NCI-H146 treated with DMSO at 0.1 percent for 48 hours (cell line): Measurements from ENCODE around the gene DAP.
"Not testable (repeated sequence)": the region's sequence is repeated elsewhere in the genome, so short reads cannot be mapped to it uniquely, and the experiment has no call there.

Experiments used
- DNase-seq: peaks from one replicate; lab custom pipeline; 2025; ENCODE audit not compliant: unreplicated experiment; lab: John Stamatoyannopoulos, UW

The DAP gene

DNA sequence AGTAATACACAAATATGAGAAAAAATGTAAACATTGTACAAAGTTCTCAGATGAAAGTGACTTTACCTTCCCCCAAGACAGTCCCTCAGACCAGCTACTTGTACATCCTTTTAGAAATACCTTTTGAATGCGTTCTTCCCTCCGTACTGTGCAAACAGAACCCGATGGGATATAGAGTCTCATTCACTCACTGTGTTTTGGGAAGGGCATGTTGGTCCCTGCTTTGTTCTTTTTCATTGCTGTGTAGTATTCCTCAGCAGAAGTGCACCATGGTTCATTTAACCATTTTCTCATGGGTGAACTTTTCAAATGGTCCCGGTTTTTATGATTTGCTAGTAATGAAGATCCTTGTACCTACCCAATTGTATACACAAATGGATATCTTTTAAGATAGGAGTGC, 102.8 kb downstream of the DAP start:
- DNase-seq, result no peak

GRCh38 chr5:10655972-10656830, 104.8 kb downstream of the DAP start:
- DNase-seq, result no peak

DNA sequence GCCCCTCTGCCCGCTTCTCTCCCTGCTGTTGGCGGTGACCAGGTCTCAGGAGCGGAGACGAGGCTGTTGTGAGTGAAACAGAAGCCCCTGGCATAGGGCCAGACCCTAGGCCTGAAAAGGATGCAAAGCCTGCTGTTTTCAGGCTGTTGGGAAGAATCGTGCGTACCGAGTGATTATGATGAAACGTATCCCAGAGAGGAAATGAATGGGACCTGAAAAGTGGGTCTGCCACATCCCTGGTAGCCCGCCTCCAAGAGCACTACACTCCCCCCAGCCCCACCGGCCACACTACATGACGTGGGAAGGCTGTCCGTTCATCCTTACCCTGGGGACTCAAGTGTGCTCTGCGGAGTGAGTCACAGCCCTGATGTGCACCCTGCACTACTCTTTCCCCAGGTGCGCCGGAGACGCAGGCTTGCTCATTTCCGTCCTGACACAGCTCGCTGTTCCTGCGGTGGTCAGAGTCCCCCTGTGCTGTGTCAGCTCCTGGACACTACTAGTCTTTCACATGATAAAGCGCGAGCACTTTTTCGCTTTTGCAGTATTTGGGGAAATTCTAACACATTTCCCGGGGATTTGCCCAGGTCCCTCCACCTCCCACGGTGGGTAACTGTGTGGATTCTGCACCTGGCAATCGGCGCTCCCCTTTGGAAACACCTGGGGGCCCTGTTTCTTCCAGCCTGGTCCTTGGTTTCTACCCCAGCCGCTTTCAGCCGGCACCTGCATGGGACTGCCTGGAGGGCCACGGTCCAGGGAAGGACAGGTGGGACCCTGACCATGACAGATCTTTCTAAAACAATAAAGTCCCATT, 105.7 kb downstream of the DAP start:
- DNase-seq, result no peak

GRCh38 chr5:10654566-10654965, 106.5 kb downstream of the DAP start:
- no peak for DNase-seq

DNA sequence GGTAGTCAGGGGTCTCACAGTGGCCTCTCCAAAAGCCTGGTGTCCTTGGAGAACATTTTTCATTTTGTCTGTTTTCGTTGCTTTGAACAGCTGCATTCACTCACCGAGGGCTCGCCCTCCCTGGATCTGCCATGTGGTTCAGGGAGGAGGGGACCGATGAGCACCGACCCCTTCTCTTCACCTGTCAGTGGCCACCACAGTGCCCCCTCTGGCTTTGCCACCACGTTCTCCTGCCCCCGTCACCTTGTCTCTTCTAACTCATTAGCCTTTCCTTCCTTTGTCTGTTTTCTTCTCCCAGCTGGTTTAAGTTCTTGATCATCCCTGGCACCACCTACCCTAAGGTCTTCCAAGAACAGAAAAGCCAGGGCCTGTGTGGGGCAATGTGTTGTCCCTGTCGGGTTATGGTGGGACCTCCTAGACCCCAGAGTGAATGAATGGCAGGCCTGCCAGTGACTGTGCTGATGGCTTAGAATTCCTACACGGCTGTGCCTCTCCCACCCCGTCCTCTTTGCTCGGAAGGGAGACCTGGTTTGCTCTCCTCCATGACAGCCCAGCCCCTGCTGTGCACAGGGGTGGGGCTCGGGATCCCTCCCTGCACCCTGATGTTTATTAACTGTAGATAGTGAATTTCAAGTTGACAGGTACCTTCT, 107.2 kb downstream of the DAP start:
- DNase-seq, result no peak

- no peak for DNase-seq
Observed at GRCh38 chr5:10653043-10653442, 108.0 kb downstream of the DAP start.

GRCh38 chr5:10652606-10653005, 108.4 kb downstream of the DAP start:
- no peak for DNase-seq

GRCh38 chr5:10652151-10652550, 108.9 kb downstream of the DAP start:
- no peak for DNase-seq

GRCh38 chr5:10649666-10650380, 111.2 kb downstream of the DAP start:
- no peak for DNase-seq

DNA sequence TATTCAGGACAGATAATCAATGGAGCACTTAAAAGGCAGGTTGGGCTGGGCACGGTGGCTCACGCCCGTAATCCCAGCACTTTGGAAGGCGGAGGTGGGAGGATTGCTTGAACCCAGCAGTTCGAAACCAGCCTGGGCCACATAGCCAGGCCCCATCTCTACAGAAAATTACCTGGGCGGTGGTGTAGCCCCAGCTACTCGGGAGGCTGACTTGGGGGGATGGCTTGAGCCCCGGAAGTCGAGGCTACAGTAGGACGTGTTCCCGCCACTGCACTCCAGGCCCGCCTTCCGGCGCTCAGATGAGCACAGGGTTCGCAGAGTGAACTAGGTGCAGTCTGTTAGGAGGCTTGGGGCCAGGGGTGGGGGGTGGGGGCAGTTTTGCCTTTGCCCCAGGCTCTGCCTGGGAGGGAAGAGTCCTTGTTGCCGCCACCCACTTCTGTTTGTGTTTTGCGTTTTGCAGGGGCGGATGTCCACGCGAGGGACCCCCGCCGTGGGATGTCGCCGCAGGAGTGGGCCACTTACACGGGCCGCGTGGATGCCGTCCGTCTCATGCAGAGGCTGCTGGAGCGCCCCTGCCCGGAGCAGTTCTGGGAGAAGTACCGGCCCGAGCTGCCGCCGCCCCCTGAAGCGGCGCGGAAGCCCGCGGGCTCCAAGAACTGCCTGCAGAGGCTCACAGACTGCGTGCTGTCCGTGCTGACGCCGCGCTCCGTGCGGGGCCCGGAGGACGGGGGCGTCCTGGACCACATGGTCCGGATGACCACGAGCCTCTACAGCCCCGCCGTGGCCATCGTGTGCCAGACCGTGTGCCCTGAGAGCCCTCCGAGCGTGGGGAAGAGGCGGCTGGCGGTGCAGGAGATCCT, 112.0 kb downstream of the DAP start:
- no peak for DNase-seq

DNA sequence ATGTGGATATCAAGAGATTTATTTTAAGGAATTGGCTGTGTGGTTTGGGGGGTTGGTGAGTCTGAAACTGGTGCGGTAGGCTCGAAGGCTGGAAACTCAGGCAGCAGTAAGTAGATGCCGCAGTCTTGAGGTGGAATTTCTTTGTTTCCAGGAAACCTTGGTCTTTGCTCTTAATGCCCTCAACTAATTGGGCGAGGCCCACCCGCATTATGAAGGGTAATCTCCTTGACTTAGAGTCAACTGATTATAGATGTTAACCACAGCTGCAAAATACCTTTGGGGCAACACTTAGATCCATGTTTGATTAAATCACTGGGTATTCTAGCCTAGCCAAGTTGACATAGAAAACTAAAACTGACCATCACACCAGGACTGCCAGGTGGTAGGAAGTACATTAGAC, 113.4 kb downstream of the DAP start:
- no peak for DNase-seq

DNA sequence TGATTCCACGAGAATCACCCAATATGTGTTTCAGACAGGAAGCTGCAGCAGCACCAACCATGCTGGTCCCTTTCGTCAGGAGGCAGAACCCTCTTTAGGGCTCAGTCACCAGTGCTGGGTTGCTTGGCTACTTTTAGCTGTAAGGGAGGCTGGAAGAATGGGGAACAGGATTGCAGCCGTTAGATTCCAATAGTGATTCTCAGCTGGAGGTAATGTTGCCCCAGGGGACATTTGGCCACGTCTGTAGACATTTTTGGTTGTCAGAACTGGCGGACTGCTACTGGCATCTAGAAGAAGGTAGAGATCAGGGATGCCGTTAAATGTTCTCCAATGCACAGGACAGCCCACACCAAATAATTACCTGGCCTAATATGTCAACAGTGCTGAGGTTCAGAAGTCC, 115.4 kb downstream of the DAP start:
- no peak for DNase-seq

GRCh38 chr5:10645146-10645545, 115.9 kb downstream of the DAP start:
- DNase-seq, result no peak

DNA sequence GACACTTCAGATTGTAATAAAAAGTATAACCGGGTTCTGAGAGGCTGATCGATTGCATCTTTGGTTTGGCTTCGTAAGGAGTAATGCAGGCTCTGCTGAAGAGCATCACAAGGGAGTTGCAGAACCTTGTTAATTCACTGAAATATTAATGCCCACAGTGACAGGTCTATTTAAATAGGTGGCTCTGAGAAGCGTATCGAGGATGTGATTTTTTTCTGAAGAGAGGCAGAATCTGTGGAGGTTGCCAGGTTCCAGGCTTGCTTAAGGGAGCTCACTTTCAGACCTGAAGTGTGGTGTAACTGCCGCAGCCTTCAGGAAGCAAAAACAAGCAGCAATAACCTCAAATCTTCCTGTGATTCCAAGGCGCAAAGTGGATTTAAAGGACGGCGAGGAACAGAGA, 116.8 kb downstream of the DAP start:
- DNase-seq, result no peak

DNA sequence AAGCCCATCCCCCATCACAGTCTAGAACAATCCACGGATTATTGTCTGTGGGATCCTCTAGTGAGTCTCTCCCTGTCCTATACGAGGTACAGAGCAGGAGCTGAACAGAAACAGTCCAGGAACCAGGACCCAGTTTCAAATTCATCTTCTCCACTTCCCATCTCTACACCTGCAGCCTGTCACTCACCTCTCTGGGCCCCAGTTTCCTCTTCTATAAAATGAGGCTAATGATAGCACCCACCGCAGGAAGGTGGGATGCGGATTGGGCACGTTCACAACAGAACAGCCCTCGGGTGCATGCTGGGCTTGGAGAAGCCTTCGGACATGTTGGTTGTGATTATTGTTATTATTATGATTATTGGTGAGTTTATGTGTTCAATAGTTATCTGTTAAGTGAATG, 118.7 kb downstream of the DAP start:
- DNase-seq, result no peak

DNA sequence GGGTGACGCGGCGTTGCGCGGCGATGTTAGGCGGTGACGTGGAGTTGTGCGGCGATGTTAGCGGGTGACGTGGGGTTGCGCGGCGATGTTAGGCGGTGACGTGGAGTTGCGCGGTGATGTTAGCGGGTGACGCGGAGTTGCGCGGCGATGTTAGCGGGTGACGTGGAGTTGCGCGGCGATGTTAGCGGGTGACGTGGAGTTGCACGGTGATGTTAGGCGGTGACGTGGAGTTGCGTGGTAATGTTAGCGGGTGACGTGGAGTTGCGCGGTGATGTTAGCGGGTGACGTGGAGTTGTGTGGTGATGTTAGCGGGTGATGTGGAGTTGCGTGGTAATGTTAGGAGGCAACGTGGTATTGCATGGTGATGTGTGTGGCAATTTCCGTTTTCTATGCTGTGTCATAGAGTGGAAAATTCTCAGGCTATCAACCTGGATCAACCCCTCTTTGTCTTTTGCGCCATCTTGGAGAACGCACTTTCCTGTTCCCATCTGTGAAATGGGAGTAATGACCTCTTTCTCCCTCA, 121.1 kb downstream of the DAP start:
- DNase-seq, result no peak

GRCh38 chr5:10638723-10639122, 122.3 kb downstream of the DAP start:
- DNase-seq, result not testable (repeated sequence)

DNA sequence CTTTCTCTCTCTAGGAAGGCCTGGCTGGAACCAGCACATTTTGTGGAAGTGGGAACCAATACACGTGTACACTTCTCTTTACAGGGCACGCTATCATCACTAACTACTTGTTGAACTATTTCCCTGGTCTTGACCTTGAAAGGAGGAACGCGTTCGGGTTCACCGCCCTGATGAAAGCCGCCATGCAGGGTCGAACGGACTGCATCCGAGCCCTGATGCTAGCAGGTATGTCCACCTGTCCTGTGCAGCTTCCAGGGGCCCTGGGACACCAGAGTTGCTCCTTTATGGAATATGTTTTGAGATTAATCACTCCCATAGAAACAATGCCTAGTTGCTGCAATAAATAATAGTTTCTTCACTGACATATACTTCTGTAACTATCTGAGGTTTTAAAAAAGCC, 123.1 kb downstream of the DAP start:
- no peak for DNase-seq

GRCh38 chr5:10636363-10637142, 124.5 kb downstream of the DAP start:
- no peak for DNase-seq
